ENCODE data around the gene WNK2. TPM values are rescaled to one million over a fixed set of nuclear protein-coding genes. Genes with fewer than 3 reads are reported as not detected.

Gene WNK2
- total RNA-seq, 1 donor from 2014 or later: 222 TPM

DNA sequence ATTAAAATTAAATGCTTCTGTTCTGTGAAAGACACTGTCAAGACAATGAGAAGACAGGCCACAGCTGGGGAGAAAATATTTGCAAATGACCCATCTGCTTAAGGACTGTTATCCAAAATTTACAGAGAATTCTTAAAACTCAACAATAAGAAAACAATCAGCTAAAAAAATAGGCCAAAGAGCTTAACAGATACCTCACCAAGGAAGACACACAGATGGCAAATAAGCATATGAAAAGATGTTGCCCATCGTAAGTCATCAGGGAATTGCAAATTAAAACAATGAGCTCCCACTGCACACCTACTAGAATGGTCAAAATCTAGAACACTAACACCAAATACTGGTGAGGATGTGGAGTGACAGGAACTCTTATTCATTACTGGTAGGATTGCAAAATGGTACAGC, 10.3 kb downstream of the WNK2 start:
- no peak for DNase-seq
- no peak for ATAC-seq (ENCODE audit: poor library complexity)
- intact Hi-C loops (cut with DNase I): no loop called here

DNA sequence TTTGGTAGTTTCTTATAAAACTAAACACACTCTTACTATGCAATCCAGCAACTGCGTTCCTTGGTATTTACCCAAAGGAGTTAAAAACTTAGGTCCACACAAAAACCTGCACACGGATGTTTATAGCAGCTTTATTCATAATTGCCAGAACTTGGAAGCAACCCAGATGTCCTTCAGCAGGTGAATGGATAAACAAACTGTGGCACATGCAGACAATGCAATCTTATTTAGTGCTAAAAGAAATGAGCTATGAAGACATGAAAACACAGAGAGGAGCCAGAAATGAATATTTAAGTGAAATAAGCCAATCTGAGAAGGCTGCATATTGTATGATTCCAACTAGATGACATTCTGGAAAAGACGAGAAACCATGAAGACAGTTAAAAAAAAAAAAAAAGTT, 10.7 kb downstream of the WNK2 start:
- ATAC-seq (ENCODE audit: poor library complexity) (no peak), DNase-seq (no peak)
- intact Hi-C loops (cut with DNase I): no loop called here

DNA sequence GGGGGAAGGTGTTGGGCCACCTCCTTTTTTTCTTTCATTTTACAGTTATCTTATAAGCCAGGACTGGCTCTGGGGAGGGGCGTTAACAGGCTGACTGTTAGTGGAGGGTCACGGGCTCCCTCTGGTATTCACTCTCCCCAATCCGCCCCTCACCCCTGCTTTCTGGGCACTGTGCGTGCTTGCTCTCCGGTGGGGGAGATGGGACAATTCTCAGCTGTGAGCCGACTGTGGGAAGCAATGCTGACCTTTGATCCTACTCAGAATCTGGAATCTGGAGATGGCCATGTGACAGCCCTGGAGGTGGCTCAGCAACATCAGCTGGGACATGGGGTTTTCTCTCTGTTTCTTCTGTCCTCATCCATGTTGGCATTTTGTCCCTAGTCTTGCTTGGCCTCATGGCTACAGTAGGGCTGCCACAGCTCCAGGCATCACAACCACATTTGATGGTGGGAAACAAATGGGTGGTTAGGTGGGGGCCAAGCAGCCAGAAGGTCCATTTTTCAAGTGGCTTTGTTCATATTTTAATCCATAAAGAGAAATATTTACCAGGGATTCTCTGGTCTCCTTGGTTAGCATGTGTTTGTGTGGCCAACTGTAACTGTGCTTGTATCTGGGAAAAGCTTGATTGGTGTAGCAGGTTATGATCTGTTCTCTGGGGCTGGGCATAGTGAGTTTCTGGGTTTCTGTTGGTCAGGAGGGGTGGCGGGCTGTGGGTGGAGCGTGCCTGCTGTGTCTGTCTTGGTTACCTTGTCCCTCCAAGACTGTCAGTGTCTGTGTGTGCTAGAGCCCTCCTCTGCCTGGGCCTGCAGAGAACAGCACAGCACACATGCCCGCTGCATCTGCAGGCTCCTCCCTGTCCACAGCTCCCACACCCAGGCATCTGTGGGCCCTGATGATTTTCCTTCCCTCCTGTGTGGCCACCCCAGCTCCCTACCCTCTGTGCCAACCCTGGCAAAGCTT, 12.4 kb downstream of the WNK2 start:
- no peak for ATAC-seq (ENCODE audit: poor library complexity)
- peak; percentile 31 for DNase-seq
- intact Hi-C loops (cut with DNase I): no loop called here

DNA sequence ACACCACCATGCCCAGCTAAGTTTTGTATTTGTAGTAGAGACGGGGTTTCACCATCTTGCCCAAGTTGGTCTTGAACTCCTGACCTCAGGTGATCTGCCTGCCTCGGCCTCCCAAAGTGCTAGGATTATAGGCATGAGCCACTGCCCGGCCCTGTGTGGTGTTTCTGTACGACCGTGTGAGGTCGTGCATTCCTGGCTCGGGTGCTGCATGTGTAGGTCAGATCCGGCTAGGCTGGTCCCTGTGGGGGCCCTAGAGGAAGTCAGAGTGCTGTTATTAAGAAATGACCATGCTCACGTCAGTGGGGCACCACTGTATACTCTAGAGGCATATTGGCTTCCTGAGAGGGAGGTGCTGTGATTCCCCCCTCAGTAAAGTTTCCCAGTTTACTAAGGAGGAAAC, 13.7 kb downstream of the WNK2 start:
- ATAC-seq (ENCODE audit: poor library complexity): no peak
- intact Hi-C loops (cut with DNase I): no loop called here
- peak; percentile 35 for DNase-seq

DNA sequence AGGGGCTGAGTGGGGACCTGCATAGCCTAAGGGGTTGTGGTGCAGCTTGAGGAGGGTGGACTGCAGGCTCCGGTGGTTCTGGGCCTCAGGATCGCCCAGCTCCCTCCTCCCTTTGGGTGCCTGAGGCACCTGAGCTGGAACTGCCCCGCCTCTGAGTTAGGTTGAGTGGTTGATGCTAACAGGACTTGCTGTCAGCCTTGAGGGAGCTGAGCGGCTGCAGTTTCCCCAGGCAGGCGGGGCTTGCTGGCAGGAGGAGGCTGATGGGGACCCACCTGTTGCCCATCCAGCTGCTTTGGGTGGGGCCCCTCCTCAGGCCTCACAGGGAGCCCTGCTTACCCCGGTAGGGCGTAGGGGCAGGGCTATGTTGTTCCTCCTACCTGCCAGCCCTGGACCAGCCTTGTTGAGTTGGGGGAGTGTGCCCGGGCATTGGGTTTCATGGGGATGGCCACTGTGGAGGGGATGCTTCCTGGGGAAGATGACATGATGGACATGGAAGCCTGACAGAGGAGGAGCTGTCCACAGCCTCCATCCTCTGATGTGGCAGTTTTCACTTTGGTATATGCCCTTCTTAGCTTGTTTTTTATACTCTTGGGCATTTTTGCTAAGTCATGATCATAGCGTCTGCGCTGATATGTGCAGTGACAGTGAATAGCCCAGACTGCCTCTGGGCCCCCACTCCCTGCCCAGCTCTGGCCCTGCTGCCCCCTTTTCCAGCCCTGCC, 14.3 kb downstream of the WNK2 start:
- DNase-seq: peak; percentile 20
- ATAC-seq (ENCODE audit: poor library complexity): no peak

DNA sequence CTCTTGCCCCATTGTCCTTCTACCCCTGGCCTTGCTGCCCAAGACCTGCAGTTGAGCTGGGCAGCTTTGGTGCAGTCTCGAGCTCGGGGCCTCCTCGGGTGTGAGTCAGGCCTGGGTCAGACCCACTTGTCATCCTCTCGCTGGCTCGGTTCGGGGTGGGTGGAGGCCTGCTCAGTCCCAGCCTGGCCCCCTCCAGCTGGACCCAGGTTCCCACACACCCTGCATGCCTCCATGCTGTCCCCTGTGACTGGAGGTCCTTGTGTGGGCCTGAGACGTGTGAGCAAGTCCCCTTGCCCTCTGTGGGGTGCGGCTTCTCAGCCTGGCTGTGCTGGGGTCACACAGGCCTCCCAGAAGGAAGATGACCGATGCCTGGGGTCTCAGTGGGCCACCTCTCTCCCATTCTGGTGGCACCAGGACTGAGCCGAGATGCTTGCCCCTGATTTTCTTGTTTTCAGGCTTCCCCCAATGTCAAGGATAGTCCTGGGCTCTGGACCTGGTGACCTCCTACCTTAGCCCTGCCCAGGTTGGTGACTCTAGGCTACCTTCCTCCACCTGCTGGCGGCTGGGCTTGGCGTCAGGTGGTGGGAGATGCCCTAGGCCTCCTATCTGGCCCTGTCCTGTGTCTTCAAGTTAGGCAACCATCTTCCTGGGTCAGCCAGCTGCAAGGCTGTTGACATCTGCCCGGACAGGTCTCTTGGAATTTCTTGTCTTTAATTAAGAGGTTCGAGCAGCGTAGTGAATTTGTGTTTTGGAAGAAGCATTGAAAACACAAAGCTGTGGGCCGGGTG, 15.1 kb downstream of the WNK2 start:
- no peak for ATAC-seq (ENCODE audit: poor library complexity)
- intact Hi-C loops (cut with DNase I): no loop called here
- DNase-seq: peak; percentile 15

More for the DNA sequence above, 14.3 kb downstream of the WNK2 start:
- intact Hi-C loops (cut with DNase I): no loop called here

DNA sequence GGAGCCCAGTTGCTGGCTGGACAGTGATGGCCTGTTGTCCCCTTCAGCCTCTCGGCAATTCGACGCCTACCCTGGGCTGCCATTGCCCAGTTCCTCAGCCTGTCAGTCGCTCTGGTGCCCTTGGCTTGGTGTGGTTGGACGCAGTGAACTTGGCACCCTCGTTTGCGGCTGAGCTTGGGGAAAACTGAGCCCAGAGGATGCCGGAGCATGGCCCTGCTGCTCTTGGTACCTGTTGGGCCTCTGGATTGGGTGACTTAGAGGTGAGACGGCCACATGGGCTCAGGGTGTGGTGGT, 16.5 kb downstream of the WNK2 start:
- intact Hi-C loops (cut with DNase I): no loop called here
- ATAC-seq (ENCODE audit: poor library complexity) (no peak), DNase-seq (peak; percentile 44)

DNA sequence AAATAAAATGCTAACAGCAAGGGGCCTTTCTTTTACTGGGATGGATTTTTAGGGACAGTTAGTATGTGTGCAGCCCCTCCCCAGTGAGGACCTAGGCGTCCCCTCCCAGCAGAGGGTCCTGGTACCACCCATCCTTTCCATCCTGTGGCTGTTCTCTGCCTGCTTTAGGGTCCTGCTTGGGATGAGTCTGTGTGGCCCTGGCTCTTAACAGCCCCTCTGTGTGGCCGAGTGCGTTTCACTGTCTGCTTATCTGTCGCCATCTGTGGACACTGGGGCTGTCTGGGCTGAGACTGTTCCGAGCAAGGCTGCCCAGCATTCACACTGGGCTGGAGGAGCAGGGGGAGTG, 17.0 kb downstream of the WNK2 start:
- no peak for ATAC-seq (ENCODE audit: poor library complexity)
- intact Hi-C loops (cut with DNase I): no loop called here
- peak; percentile 35 for DNase-seq

DNA sequence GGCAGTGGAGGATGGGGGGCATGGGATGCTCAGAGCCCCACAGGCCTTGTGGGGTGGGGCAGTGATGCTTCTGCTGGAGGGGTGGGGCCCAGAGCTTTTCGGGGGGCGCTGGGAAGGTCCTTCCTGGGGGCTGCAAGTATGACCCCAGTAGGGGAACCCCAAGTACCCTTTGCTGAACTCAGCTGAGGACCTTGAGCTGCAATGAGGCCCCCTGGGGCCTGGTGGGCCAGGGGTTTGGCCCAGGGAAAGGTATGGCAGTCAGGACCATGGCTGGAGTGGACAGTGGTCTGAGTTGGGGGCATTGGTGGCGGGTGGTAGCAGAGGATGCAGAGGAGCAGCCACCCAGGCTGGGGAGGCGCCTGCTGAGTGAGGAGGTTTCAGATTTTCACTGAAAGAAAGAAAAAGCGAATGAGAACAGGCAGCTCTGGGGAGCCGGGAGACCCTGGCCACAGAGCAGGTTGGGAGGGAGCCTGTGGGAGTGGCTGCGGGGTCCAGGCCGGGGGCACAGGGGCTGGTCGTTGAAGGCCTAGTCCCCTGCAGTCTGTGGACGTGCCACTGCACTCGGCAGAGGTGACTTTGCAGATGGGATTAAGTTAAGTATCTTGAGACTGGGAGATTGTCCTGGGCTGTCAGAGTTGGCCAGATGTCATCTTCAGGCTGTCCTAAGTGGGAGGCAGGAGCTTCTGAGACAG, 19.2 kb downstream of the WNK2 start:
- ATAC-seq (ENCODE audit: poor library complexity) (no peak), DNase-seq (peak; percentile 27)
- intact Hi-C loops (cut with DNase I): no loop called here

DNA sequence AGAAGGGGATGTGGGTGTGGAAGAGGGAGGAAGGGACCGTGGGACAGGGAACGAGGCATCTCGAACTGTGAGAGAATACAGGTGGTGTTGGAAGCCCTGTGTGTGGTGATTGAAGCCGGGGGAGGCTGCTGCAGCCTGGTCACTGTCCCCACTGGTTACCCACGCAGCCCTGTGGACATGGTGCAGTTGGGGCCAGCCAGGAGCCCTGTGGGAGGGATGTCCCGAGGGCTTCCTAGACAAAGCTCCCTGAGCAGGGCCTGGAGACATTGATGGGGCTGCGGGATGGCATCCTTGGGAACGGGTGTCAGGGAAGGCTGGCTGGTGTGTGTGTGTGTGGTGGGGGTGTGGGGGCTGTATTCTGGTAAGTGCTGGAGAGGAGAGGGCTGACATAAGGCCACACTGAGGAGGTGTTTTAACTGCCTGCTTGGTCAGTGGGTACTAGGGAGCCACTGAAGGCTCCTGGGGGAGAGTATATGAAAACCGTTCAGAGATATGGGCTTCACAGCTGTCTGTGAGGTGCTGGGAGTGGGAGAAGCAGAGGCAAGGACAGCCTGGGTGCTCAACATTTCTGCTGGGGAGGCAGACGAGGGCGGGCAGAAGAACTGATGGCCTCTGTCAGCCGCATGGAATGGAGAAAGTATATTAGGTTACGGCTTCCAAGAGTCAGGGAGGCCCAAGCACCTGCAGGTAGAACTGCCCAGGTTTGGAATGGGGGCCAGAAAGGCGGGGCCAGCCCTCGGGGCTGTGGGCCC, 20.0 kb downstream of the WNK2 start:
- no peak for ATAC-seq (ENCODE audit: poor library complexity)
- intact Hi-C loops (cut with DNase I): no loop called here
- peak; percentile 32 for DNase-seq

DNA sequence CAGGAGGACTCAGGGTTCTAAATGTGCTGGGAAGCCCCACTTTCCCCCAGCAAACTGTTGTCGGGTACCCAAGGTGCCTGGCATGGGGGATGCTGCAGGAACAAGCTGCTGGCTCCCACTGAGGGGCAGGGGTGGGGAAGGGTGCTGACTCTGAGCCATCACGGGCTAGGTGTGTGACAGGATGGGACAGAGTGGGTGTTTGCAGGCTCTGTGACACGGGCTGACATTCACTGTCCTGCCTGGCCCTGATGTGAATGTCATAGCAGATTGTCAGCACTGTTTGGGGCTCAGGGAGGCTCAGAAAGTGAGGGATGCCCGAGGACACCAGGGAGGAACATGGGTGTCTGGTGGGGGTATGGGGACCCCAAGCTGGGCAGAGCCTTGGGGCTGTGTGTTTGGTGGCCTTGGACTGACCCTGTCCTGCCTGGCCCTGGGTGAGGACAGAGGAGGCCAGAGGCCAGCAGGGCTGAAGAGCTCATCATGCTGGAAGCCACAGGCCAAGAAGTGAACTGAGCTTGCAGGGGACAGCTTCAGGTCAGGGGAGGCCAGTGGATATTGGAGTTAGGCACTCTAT, 20.6 kb downstream of the WNK2 start:
- DNase-seq: peak; percentile 40
- intact Hi-C loops (cut with DNase I): no loop called here
- peak; percentile 5 for ATAC-seq (ENCODE audit: poor library complexity)

DNA sequence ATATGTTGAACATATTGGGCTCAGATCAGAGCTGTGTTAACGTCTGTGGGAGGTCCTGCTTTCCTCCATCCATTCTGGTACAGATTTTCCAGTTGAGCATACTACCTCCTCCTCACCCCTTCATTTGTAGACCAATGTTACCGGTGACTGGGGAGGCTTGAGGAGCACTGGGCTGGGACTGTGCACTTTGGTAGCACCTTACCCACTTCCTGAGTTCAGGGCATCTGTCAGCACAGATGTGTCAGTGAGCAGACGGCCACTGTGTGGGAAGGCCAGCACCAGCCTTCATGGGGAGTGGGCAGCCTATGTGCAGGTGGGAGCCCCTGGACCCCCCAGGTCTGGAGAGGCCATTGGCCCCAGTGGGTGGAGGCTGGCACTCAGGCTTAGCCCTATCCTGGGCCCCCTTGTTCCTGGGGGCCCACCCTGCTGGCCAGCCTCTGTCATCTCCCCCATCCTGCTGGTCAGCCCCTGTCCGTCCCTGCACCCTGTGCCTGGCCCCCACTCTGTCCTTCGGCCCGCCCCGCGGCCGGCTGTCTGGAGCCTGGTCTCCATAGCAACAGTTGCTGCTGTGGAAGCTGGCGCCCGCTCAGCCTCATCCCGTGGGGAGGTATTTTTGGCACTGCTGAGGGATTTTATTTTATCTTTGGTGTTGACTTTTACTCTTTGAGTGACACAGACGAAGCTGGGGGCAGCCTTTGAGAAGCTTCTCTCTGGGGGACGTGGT, 21.3 kb downstream of the WNK2 start:
- intact Hi-C loops (cut with DNase I): no loop called here
- peak; percentile 87 for DNase-seq
- ATAC-seq (ENCODE audit: poor library complexity): peak; percentile 74

DNA sequence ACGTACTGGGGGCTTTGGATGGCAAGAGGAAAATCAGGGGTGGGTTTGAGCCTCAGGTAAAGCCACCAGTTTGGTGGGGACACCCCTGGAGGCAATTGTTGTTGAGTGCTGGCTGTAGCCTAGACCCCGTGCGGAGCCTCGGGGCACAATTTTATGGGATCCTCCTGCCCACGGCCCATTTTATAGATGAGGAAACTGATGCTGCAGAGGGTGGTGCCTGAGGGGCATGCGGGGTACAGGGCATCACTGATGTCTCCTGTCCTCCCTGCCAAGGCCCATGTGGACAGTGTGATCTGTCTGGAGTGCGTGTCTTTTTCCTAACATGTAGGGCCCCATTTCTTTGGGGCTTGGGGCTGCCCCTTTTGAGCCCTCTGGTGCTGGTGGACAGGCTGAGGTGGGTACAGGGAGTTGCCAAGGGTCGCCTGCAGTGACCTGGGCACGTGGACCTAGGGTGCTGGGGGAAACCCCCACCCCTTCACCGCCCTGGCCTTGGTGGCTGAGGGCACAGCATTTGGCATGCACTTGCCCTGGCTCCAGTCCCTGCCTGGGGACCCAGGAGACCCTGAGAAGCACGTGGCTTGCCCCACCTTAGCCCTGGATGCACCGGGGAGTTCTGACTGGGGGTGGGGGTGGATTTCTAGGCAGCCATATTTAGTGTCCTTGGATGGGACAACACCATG, 22.1 kb downstream of the WNK2 start:
- intact Hi-C loops (cut with DNase I): no loop called here
- peak; percentile 56 for DNase-seq
- ATAC-seq (ENCODE audit: poor library complexity): peak; percentile 31

DNA sequence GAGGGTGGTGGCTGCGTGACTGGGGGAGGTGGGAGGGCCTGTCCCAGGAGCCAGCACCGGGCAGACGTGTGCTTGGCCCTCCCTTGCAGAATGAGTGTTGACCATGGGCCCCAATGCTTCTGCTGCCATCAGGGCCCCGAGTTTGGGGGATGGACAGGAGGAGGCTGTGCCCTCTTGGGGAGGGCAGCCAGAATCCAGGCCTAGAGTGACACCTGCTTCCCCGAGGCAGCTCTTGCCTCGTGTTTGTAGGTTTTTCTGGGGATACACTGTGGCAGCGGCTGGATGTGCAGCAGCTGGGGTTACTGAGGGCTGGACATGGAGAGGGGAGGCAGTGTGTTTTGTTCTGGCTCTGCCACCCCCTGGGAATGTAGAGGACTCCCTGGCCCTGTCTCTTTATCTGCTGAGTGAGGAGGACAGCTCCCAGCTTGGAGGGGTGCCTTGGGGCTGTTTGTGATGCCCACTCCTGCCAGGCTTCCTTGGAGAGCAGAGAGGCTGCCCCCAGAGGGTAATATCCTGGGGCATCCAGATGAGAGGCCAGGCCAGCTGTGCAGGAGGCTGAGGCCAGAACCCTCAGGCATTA, 22.7 kb downstream of the WNK2 start:
- DNase-seq: peak; percentile 43
- ATAC-seq (ENCODE audit: poor library complexity): peak; percentile 9
- intact Hi-C loops (cut with DNase I): no loop called here

DNA sequence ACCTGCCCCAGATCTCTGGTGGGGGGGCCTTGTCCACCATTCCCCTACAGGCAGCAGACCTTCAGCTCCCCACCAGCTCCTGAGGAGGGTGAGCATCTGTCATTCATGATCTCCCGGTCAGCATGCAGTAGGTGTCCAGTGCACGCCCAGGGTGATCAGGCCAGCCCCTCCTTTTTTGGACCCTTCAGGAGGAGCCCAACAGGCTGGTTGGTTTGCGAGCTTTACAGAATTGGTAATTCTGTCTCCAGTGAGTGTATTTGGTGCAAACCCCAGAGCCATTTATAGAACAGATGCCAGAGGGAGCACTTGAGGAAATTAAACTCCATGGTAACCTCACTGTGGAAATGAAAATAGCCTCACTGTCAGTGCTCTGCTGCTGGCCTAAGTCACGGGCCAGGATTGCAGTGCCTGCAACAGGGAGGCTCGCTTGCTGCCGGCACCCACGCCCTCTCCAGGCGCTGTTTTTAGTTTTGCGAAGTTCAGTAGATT, 23.4 kb downstream of the WNK2 start:
- ATAC-seq (ENCODE audit: poor library complexity) (peak; percentile 69), DNase-seq (peak; percentile 73)
- intact Hi-C loops (cut with DNase I): no loop called here

All from Right ventricle myocardium superior (tissue), 1 donor.